GM21528 (cell line): ENCODE measurements around the gene MRPL14.

Source experiments
- ATAC-seq: cut with Tn5 transposase; IDR thresholded peaks from one replicate; pipeline ENCODE4 v1.9.1; 2021; ENCODE audit warnings: mild to moderate bottlenecking, moderate library complexity; ENCODE audit not compliant: unreplicated experiment, low FRiP score

The MRPL14 gene

GRCh38 chr6:44067173-44068139 is 59.8 kb downstream of the MRPL14 start:
- ATAC-seq = no peak

GRCh38 chr6:44066394-44067172 is 60.7 kb downstream of the MRPL14 start:
- ATAC-seq = no peak

GRCh38 chr6:44065443-44066140 is 61.7 kb downstream of the MRPL14 start:
- ATAC-seq = no peak

GRCh38 chr6:44064948-44065272 is 62.3 kb downstream of the MRPL14 start:
- no peak for ATAC-seq

- ATAC-seq = no peak
Observed at GRCh38 chr6:44064089-44064947, 62.9 kb downstream of the MRPL14 start.

GRCh38 chr6:44063561-44064059 is 63.6 kb downstream of the MRPL14 start:
- no peak for ATAC-seq
